Fibroblast of lung (primary cell): ENCODE results near the gene GGA3. TPM values are rescaled to one million over a fixed set of nuclear protein-coding genes. Genes with fewer than 3 reads are reported as not detected.
"Not testable (repeated sequence)": the region's sequence is repeated elsewhere in the genome, so short reads cannot be mapped to it uniquely, and the experiment has no call there.

Experiments
- DNase-seq, 2 donors: peaks; one replicate each; pipeline versions ENCODE4 v3.0.0 to v3.0.0-alpha.2; 2010; ENCODE audit warnings: low read depth in 2 of 2
- H2AFZ ChIP-seq: 2 replicates; pipeline ENCODE4 v1.5.1; 2012; ENCODE audit warnings: low read length, control low read depth, inconsistent platforms
- H3K27ac ChIP-seq: 2 replicates; pipeline ENCODE4 v1.5.1; 2011; ENCODE audit warnings: low read length, control low read depth; ENCODE audit not compliant: insufficient read depth
- H3K27me3 ChIP-seq: 2 replicates; pipeline ENCODE4 v1.5.1; 2011; ENCODE audit warnings: mild to moderate bottlenecking, low read length; ENCODE audit not compliant: control insufficient read depth, insufficient read depth
- H3K36me3 ChIP-seq: 2 replicates; pipeline ENCODE4 v1.5.1; 2011; ENCODE audit warnings: low read length; ENCODE audit not compliant: control insufficient read depth, insufficient read depth
- H3K4me1 ChIP-seq: 2 replicates; pipeline ENCODE4 v1.5.1; 2011; ENCODE audit warnings: low read length; ENCODE audit not compliant: control insufficient read depth, insufficient read depth; ENCODE audit errors: extremely low read depth
- H3K4me2 ChIP-seq: 2 replicates; pipeline ENCODE4 v1.5.1; 2011; ENCODE audit warnings: low read length, control low read depth; ENCODE audit not compliant: insufficient read depth; ENCODE audit errors: extremely low read depth
- H3K4me3 ChIP-seq, 4 experiments: fragments of 200-600 bp in 1 of 4; sonication (generic) in 1 of 4; replicated peaks in 1 of 4; 2 replicates each; pipeline ENCODE4 v1.5.1; 2011 to 2016; ENCODE audit warnings: low read length in 4 of 4, low read depth in 3 of 4, mild to moderate bottlenecking in 3 of 4, control low read depth in 2 of 4, inconsistent platforms in 1 of 4, mixed read lengths in 1 of 4; ENCODE audit not compliant: insufficient read depth in 1 of 4; ENCODE audit errors: control extremely low read depth in 1 of 4
- H3K79me2 ChIP-seq: 2 replicates; pipeline ENCODE4 v1.5.1; 2012; ENCODE audit warnings: mild to moderate bottlenecking, low read length, inconsistent platforms; ENCODE audit not compliant: control insufficient read depth, insufficient read depth
- H3K9ac ChIP-seq: 2 replicates; pipeline ENCODE4 v1.5.1; 2011; ENCODE audit warnings: mild to moderate bottlenecking, low read length, control low read depth; ENCODE audit not compliant: insufficient read depth
- H3K9me3 ChIP-seq: 2 replicates; pipeline ENCODE4 v1.5.1; 2012; ENCODE audit warnings: low read depth, low read length; ENCODE audit not compliant: control insufficient read depth, insufficient read depth
- H4K20me1 ChIP-seq: 2 replicates; pipeline ENCODE4 v1.5.1; 2011; ENCODE audit warnings: low read length; ENCODE audit not compliant: control insufficient read depth, insufficient read depth; ENCODE audit errors: extremely low read depth
- CTCF ChIP-seq, 2 donors: IDR thresholded peaks in 1 of 2; conservative IDR thresholded peaks in 1 of 2; 1 replicate in 1 of 2; 2 replicates in 1 of 2; pipeline ENCODE4 v1.5.1; 2011 to 2012; ENCODE audit warnings: low read length in 2 of 2, control low read depth in 1 of 2, inconsistent platforms in 1 of 2, low read depth in 1 of 2, mild to moderate bottlenecking in 1 of 2
- EZH2 ChIP-seq: IDR thresholded peaks from 2 replicates; pipeline ENCODE4 v1.5.1; 2012; ENCODE audit warnings: low read length, control low read depth, mild to moderate bottlenecking; ENCODE audit errors: missing control alignments
- polyA plus RNA-seq, 2 donors: library from polyadenylated mRNA; depleted of rRNA in 1 of 2; stranded (reverse) in 1 of 2; unstranded in 1 of 2; fragments of >200 nt; gene quantifications; 2 replicates each; pipeline ENCODE4 v1.2.1, GENCODE V29; 2011 to 2012; ENCODE audit warnings: missing spikeins in 1 of 2
- total RNA-seq: library from RNA; depleted of rRNA; stranded (reverse); fragments of >200 nt; gene quantifications from 2 replicates; pipeline ENCODE4 v1.2.1, GENCODE V29; 2014

Gene GGA3
- total and polyA plus RNA-seq, 2 donors (not counting 1 experiment from before 2014, with no cell fraction given) = 13.0 to 14.4 TPM

- Histone ChIP-seq H3K27me3 (no peaks in the 10 kb centered on the region), H3K9ac (no peak overlapping the region), H2AFZ (no peak overlapping the region), H3K4me2 (no peak overlapping the region), H3K36me3 (no peaks in the 10 kb centered on the region), H3K4me1 (no peaks in the 10 kb centered on the region), H3K27ac (no peak overlapping the region), H3K79me2 (no peaks in the 10 kb centered on the region), H4K20me1 (no peaks in the 10 kb centered on the region), H3K9me3 (no peaks in the 10 kb centered on the region), H3K4me3 (no peak overlapping the region)
- no peak for DNase-seq
- TF ChIP-seq EZH2 (no peak), CTCF (conservative IDR thresholded peaks at IDR 0.05 in 1 of 2, IDR thresholded peaks at IDR 0.05 in 1 of 2; ENCODE audit: low read depth in 1 of 2, low read length in 2 of 2) (no peak)
These were observed 38.9 kb upstream of the GGA3 start for GRCh38 chr17:75300280-75300679.

- Histone ChIP-seq H3K36me3 (no peaks in the 10 kb centered on the region), H3K4me1 (no peaks in the 10 kb centered on the region), H3K27me3 (no peaks in the 10 kb centered on the region), H2AFZ (no peak overlapping the region), H3K79me2 (no peaks in the 10 kb centered on the region), H3K4me3 (no peak overlapping the region), H3K4me2 (no peak overlapping the region), H4K20me1 (no peaks in the 10 kb centered on the region), H3K9ac (no peak overlapping the region), H3K9me3 (no peaks in the 10 kb centered on the region), H3K27ac (no peak overlapping the region)
- no peak for DNase-seq
- no peak for TF ChIP-seq CTCF (conservative IDR thresholded peaks at IDR 0.05 in 1 of 2, IDR thresholded peaks at IDR 0.05 in 1 of 2; ENCODE audit: low read depth in 1 of 2, low read length in 2 of 2)
- TF ChIP-seq EZH2 = no peak
These were observed 34.1 kb upstream of the GGA3 start for GRCh38 chr17:75295201-75296158.

- H3K4me1 ChIP-seq, H4K20me1 ChIP-seq, H3K9ac ChIP-seq, DNase-seq, H3K27me3 ChIP-seq, H3K4me2 ChIP-seq, H2AFZ ChIP-seq, H3K79me2 ChIP-seq, H3K27ac ChIP-seq, H3K4me3 ChIP-seq, H3K9me3 ChIP-seq, H3K36me3 ChIP-seq: not testable (repeated sequence)
These were observed 31.5 kb upstream of the GGA3 start for GRCh38 chr17:75292810-75293448.
